SK-N-MC (cell line): ENCODE data around the gene PDXP.

Experiments used
- DNase-seq: peaks from one replicate; pipeline ENCODE4 v3.0.0-alpha.2; 2011; ENCODE audit warnings: low read depth, low spot score
- H3K27ac ChIP-seq: fragments of 200-600 bp; sonication (generic); 2 replicates; pipeline ENCODE4 v1.5.1; 2016; ENCODE audit warnings: mixed run types
- H3K36me3 ChIP-seq: fragments of 200-600 bp; sonication (generic); 2 replicates; pipeline ENCODE4 v1.6.1; 2017; ENCODE audit warnings: antibody characterized with exemption, low read length, mixed read lengths; ENCODE audit not compliant: insufficient read depth
- H3K4me3 ChIP-seq: fragments of 200-600 bp; sonication (generic); 2 replicates; pipeline ENCODE4 v1.5.1; 2016
- H3K9ac ChIP-seq: fragments of 200-600 bp; sonication (generic); 2 replicates; pipeline ENCODE4 v1.8.0; 2017; ENCODE audit warnings: mixed run types, mixed read lengths; ENCODE audit not compliant: insufficient read length
- H3K9me3 ChIP-seq: fragments of 200-600 bp; sonication (generic); 2 replicates; pipeline ENCODE4 v1.6.1; 2017; ENCODE audit warnings: low read depth, mild to moderate bottlenecking, antibody characterized with exemption, low read length, moderate library complexity, mixed read lengths
- EZH2 ChIP-seq: fragments of 200-600 bp; sonication (generic); IDR thresholded peaks from one replicate; pipeline ENCODE4 v1.6.1; 2017; ENCODE audit warnings: antibody characterized with exemption
- FOXP2 ChIP-seq: optimal IDR thresholded peaks from 2 replicates; pipeline ENCODE3; 2011; ENCODE audit warnings: mild to moderate bottlenecking, moderate library complexity; ENCODE audit not compliant: insufficient read depth; ENCODE audit errors: extremely low read length, control extremely low read depth
- POLR2AphosphoS5 ChIP-seq: IDR thresholded peaks from 2 replicates; pipeline ENCODE4 v1.6.1; 2012; ENCODE audit warnings: mild to moderate bottlenecking, low read depth, low read length, borderline replicate concordance

Gene PDXP

DNA sequence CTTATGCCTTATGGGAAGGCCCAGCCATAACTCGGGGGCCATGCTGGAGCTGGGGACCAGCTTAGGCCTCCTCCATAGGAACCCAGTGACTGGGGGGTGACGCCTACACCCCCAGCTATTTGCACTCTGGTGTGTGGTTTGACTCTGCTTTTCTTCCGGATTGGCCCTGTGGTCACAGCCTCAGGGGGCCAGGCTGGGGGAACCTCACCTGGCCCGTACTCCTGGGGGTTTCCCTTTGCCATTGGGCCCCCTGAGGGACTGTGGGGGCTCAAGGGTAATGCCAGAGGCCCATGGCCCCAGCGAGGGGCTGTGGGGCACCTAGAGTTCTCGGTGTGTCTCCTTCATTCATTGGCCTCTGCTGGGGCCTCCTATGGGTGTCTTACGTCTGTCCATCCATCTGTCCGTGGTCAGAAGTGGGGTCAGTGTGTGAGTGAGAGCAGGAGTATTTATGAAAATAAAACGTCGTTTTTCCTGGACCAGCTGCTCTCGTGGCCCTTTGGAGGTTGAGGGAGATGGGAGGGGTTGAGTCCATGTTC lies 25.4 kb upstream of the PDXP start:
- no peak for TF ChIP-seq EZH2
- no peak for TF ChIP-seq POLR2AphosphoS5
- TF ChIP-seq FOXP2, result no peak
- H3K9me3 ChIP-seq, result no peaks in the 10 kb centered on the region
- no peaks in the 10 kb centered on the region for H3K36me3 ChIP-seq
- H3K9ac ChIP-seq, result no peak overlapping the region
- DNase-seq, result no peak
- no peak overlapping the region for H3K27ac ChIP-seq
- H3K4me3 ChIP-seq, result no peak overlapping the region

DNA sequence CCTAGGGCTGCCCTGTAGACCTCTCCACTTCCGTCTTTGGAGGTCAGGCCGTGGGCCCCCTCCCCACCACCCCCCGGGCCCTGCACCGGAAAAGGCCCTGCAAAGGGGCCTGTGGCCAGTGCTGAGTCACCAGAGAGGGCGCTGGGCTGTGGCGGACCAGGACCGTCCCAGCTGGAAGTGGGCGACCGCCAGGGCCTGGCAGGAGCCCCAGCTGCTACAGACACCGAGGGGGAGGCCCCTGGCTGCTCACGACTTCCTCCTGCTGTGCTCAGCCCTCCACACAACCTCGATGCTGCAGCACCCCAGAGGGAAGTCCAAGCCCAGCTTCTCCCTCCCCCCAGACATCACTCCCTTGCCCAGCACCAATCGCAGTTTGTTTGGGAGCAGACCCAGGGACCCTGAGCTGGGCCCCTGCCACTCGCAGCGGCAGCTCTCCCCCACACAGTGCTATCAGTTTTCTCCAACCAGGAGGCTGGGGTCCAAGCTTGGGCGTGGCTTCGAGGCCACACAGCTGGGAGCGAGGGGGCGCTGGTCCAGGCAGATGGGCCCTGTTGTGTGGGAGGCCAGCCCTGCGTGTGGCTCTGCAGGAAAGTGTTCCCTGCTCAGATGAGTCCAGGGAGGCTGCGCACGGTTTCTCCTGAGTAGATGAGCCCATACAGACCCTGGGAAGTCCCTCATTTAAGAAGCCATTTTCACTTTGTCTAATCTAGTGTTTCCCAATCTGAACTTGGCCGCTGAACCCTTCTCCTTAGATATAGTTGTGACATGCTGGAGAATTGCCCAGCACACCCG lies 24.7 kb upstream of the PDXP start:
- Histone ChIP-seq H3K36me3 (no peaks in the 10 kb centered on the region), H3K4me3 (peak overlapping the region; percentile 1; the same call in 1 of the 2 replicates), H3K27ac (peak overlapping the region; percentile 2; the same call in 1 of the 2 replicates), H3K9me3 (no peaks in the 10 kb centered on the region), H3K9ac (peak overlapping the region; percentile 2)
- TF ChIP-seq POLR2AphosphoS5 (peak; percentile 55), FOXP2 (no peak)
- DNase-seq, result no peak

GRCh38 chr22:37634417-37634924 lies 24.1 kb upstream of the PDXP start:
- H3K4me3 ChIP-seq, result peak overlapping the region; percentile 1; the same call in 1 of the 2 replicates

GRCh38 chr22:37635157-37635556 lies 23.4 kb upstream of the PDXP start:
- Histone ChIP-seq H3K9me3 (no peaks in the 10 kb centered on the region), H3K4me3 (no peak overlapping the region), H3K27ac (no peak overlapping the region), H3K36me3 (no peaks in the 10 kb centered on the region), H3K9ac (no peak overlapping the region)
- DNase-seq, result no peak
- TF ChIP-seq POLR2AphosphoS5 (no peak), FOXP2 (no peak), EZH2 (no peak)

More at GRCh38 chr22:37634417-37634924, 24.1 kb upstream of the PDXP start:
- H3K27ac ChIP-seq, result peak overlapping the region; percentile 2; the same call in 1 of the 2 replicates
- H3K9ac ChIP-seq, result no peak overlapping the region
- H3K36me3 ChIP-seq, result no peaks in the 10 kb centered on the region
- no peaks in the 10 kb centered on the region for H3K9me3 ChIP-seq
- no peak for TF ChIP-seq POLR2AphosphoS5
- TF ChIP-seq FOXP2, result no peak
- no peak for TF ChIP-seq EZH2
- no peak for DNase-seq

GRCh38 chr22:37636186-37636948 lies 22.2 kb upstream of the PDXP start:
- DNase-seq, result no peak
- Histone ChIP-seq H3K36me3 (no peaks in the 10 kb centered on the region), H3K9me3 (no peaks in the 10 kb centered on the region), H3K27ac (no peak overlapping the region), H3K4me3 (no peak overlapping the region), H3K9ac (no peak overlapping the region)
- TF ChIP-seq FOXP2, result no peak
- TF ChIP-seq EZH2, result no peak
- TF ChIP-seq POLR2AphosphoS5, result no peak

GRCh38 chr22:37636949-37637273 lies 21.6 kb upstream of the PDXP start:
- Histone ChIP-seq H3K9ac (no peak overlapping the region), H3K27ac (no peak overlapping the region)

DNA sequence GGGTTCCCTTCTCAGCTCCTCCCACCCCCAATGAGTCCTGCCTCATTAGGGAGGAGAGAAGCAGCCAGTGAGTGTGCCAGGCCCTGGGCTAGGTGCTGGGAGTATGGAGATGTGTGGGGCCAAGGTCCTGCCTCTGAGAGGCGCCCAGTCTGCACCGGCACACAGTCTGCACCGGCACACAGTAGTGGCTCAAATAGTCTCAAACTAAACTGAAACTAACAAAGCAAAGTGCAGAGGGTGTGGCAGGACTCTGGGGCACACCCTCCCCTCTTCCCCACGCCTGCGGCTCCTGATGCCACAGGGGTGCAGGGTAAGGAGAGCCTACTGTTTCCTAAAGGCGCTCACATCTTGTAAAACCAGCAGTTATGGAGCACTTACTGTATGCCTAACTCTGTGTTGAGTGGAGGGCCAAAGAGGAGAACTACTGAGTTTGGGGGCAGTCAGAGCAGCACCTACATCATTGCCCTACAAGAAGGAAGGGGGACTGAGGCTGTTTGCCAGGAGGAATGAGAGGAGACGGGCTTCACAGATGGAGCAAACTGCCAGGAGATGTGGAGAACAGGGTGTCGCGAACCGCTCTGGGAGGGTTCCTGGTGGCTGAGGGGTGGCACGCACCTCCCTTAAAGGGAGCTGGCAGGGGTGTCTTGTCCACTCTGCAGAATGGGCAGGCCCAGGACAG lies 20.0 kb upstream of the PDXP start:
- Histone ChIP-seq H3K4me3 (no peak overlapping the region), H3K9me3 (no peaks in the 10 kb centered on the region), H3K36me3 (no peaks in the 10 kb centered on the region), H3K27ac (no peak overlapping the region), H3K9ac (no peak overlapping the region)
- TF ChIP-seq POLR2AphosphoS5, result no peak
- no peak for TF ChIP-seq FOXP2
- no peak for TF ChIP-seq EZH2
- DNase-seq, result no peak

More at GRCh38 chr22:37636949-37637273, 21.6 kb upstream of the PDXP start:
- no peak for DNase-seq
- H3K36me3 ChIP-seq, result no peaks in the 10 kb centered on the region
- no peak overlapping the region for H3K4me3 ChIP-seq
- no peaks in the 10 kb centered on the region for H3K9me3 ChIP-seq
- no peak for TF ChIP-seq POLR2AphosphoS5
